CMK (cell line): ENCODE measurements around the gene SOS1.
A peak's percentile ranks its signal among the peaks of the same experiment; 100 is the strongest.
"Not testable (repeated sequence)": the region's sequence is repeated elsewhere in the genome, so short reads cannot be mapped to it uniquely, and the experiment has no call there.

Source experiments
- DNase-seq: peaks from one replicate; pipeline ENCODE4 v3.0.0-alpha.2; 2010; ENCODE audit warnings: low read depth

SOS1 gene

GRCh38 chr2:39120771-39121522 lies at the start of gene SOS1:
SOS1 (minus strand) TSS chr2:39121051; CDS start chr2:39120422, 629 bp downstream.
- peak; percentile 94 for DNase-seq

DNA sequence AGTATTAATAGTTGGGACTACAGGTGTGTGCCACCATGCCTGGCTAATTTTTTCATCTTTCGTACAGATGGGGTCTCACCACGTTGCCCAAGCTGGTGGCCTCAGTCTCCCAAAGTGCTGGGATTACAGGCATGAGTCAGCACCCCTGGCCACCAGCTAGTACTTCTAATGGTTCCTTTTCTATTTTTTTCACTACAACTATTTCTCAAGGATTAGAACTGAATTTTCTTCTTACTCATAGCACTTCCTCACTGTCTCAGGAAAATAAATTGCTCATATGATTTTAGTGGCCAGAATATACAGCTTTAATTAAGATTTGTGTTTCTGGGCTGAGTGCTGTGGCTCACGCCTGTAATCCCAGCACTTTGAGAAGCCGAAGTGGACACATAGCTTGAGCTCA lies 43.2 kb upstream of the SOS1 start:
- DNase-seq, result no peak

GRCh38 chr2:39160982-39161381 lies 40.1 kb upstream of the SOS1 start:
- DNase-seq, result no peak

GRCh38 chr2:39159283-39159682 lies 38.4 kb upstream of the SOS1 start:
- no peak for DNase-seq

DNA sequence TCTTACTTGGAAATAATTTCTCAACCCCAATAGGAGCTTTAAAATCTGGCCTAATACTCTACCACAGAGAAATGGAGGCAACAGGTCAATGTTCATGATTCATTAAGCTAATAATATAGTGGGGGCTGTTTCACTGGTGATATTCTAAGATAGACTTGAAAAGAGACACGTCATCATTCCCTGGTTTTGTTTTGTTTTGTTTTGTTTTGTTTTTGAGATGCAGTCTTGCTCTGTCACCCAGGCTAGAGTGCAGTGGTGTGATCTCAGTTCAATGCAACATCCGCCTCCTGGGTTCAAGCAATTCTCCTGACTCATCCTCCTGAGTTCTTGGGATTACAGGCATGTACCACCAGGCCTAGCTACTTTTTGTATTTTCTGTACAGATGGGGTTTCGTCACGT lies 37.5 kb upstream of the SOS1 start:
- DNase-seq, result no peak

DNA sequence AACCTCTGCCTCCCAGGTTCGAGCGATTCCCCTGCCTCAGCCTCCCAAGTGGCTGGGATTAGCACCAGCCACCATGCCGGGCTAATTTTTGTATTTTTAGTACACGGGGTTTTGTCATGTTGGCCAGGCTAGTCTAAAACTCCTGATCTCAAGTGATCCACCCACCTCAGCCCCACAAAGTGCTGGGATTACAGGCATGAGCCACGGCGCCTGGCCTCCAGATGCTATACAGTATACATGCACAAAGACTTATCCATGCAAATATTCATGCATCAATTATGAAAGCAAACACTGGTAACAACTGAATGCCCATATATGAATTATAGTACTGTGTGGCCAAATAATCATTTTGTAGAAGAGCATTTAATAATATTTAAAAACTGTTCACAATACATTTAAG lies 36.0 kb upstream of the SOS1 start:
- DNase-seq, result no peak

DNA sequence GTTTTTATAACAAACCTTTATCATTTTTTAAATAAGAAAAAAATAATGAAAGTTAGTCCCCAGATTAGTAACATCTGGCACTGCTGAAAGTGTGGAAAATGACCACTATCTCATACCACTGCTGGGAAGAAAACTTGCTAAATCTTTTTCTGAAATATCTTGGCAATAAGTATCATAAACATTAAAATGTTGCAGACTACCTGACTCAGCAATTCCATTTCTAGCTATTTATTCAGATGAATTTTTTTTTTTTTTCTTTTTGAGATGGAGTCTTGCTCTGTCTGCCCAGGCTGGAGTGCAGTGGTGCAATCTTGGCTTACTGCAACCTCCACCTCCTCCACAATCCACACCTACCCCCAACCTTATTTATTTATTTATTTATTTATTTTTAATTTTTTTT lies 35.3 kb upstream of the SOS1 start:
- no peak for DNase-seq

GRCh38 chr2:39155573-39155972 lies 34.7 kb upstream of the SOS1 start:
- DNase-seq, result not testable (repeated sequence)

GRCh38 chr2:39154944-39155343 lies 34.1 kb upstream of the SOS1 start:
- DNase-seq, result no peak

- DNase-seq, result no peak
Measured at GRCh38 chr2:39153312-39153711, 32.5 kb upstream of the SOS1 start.

DNA sequence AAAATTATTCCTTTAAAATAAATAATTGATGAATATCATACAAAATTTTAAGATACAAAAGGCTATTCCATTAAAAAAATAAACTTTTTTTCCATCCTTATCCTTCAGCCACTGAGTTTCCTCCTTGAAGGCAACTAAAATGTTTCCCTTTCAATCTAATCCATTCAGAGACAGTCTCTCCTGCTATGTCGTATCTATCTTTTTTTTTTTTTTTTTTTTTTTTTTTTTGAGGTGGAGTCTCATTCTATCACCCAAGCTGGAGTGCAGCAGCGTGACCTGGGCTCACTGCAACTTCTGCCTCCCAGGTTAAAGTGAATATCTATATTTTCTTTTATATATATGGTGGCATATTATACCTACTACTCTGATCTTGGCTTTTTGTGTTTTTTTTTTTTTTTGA lies 31.7 kb upstream of the SOS1 start:
- DNase-seq, result no peak

GRCh38 chr2:39150890-39151497 lies 30.1 kb upstream of the SOS1 start:
- DNase-seq, result no peak

DNA sequence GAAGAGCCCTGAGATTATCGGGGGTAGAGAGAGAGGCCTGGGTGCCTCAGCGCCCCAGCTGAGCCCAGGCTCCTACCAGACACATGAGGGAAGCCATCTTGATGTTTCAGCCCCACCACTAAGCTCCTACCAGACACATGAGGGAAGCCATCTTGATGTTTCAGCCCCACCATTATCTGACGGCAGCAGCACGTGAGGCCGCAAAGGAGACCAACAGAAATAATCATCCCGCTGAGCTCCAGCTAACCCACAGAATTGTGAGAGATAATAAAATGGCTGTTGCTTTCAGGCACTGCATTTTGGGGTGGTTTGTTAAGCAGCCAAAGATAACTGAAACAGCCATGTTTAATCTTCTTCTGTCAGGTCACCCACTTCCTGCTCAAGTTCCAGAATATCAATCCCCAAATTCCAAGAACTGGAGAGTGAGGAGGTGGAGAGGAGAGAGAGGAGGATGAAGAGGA lies 29.3 kb upstream of the SOS1 start:
- peak; percentile 81 for DNase-seq

DNA sequence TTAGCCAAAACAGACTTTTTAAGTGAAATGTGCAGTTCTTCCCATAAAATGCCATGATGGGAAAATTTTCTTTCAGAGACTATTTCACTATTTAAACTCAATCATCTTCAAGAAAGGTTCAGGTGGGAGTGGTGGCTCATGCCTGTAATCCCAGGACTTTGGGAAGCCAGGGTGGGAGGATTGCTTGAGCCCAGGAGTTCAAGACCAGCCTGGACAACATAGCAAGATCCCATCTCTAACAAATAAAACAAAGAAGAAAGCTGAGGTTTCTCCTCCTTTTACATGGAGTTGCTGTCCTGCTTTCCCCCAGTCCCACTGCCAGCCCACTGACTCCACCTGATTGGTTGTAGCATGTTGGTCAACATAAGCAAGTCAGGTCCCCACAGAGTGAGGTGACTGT lies 25.8 kb upstream of the SOS1 start:
- DNase-seq, result no peak

DNA sequence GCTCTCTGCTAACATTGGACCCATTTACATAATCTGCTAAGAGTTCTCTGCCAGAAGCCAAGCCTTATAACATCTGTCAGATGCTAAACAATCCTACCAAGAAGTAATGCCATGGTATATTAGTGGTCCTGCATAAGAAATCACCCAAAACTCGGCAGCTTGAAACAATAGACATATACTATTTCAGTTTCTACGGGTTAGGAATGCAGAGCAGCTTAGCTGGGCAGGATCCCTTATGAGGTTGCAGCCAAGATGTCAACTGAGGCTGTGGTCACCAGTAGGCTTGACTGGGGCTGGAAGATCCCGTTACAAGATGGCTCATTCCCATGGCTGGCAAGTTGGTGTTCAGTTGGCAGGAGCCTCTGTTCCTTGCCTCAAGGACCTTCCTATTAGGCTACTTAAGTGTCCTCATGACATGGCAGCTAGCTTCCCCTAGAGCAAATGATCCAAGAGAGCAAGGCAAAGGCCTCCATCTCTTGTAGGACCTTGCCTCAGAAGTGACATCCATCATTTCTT lies 25.1 kb upstream of the SOS1 start:
- DNase-seq, result no peak

DNA sequence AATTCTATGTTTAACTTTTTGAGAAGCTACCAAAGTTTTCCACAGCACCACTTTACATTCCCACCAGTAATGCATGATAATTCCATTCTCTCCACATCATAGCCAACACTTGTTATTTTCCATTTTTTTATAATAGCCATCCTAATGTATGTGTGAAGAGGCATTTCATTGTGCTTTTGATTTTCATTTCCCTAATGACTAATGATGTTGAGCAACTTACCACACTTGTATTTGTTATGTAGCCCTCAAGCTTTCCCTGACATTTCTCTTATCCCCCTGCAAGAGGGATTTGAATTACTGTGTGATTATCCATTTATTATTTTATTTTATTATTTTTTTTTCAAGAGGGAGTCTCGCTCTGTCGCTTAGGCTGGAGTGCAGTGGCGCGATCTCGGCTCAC lies 23.6 kb upstream of the SOS1 start:
- no peak for DNase-seq

- no peak for DNase-seq
Measured at GRCh38 chr2:39142904-39143605, 22.2 kb upstream of the SOS1 start.

DNA sequence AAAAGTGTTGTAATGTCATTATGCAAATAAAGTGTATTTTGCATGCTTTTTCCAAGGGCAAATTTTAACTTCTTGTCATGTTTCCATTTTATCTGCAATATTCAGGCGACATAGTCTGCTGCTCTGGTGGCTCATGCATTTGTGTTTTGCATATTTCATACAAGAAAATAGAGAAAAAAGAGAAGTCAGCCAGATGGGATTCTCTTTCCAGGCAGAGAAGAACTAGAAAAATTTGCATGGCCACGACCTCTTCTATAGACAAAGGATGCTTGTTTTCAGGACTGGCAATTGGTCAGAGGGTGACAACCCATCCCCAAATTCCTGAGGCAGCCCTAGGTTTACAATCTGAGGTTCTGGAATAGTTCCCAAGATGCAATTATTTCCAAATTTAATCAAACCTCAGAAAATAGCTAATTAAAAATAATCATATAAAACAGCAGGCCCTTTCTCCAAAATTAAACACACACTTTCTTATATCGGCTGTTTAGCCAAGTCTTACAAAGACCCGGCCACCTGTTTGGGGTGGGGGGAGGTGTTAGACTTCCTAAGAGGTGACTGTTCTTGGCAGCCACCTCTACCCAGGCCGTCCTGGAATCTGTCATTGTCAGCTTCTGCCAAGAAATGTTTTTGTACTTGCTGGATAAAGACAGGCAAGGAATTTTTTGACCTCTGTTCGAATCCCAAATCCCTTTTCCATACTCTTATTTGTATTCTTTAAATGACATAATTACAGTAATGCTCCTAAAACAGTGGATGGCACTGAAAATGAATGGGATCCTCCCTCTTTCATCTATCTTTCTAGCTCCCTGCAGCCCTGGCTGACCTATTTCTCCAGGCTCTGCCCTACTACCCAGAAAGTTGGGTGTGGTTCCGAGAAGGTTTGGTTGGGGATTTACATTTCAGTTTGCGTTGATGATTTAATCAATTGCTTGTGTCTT lies 20.8 kb upstream of the SOS1 start:
- DNase-seq, result no peak

- DNase-seq, result not testable (repeated sequence)
Measured at GRCh38 chr2:39140948-39141333, 20.1 kb upstream of the SOS1 start.

- no peak for DNase-seq
Measured at GRCh38 chr2:39140322-39140847, 19.5 kb upstream of the SOS1 start.

DNA sequence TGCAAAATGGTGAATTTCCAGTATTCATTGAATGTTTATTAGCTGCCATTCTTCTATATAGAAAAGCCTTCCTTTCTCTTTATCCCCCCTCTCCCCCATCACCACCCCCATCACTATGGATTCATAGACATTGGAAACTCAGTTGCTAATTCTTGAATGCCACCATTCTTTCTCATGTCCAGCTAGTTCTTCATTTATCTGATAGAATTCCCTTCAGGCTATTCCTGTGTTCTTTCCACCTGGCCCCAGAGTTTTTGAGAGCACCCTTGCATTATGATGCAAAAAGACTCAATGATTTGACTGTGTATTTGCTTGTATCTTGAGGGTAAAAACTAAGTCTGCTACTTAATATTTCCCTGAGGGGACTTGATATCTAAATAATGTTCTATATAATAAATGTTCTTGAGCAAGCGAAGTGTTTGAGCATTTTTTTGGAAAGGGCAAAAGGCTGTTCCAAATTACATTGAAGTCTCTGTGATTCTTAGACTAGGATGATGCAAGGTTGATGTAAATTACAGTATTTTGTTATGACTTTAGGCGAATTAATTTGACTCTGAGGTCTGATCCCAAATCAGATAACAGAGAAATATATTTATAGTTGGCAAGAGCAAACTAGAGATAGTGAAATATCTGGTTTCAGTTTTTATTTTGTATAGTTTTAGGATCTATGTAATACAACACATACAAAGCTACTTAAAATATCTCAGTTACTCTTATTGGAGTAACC lies 18.8 kb upstream of the SOS1 start:
- no peak for DNase-seq
